Peyer's patch (tissue), 4 donors: ENCODE data around the gene TARDBP.

Experiments used
- POLR2A ChIP-seq, 2 donors: fragments of 450-650 bp; IDR thresholded peaks; one replicate each; pipeline ENCODE4 v1.5.1; 2017; ENCODE audit warnings: antibody characterized with exemption in 2 of 2, mild to moderate bottlenecking in 2 of 2, moderate library complexity in 2 of 2
- TF ChIP-seq, protein P1 (sequence below), 6 experiments: fragments of 450-650 bp in 4 of 6; fragments of 200-600 bp in 2 of 6; sonication (generic) in 1 of 6; IDR thresholded peaks; one replicate each; pipeline ENCODE4 v1.5.1; 2017 to 2019; ENCODE audit warnings: antibody characterized with exemption in 6 of 6, mild to moderate bottlenecking in 3 of 6, moderate library complexity in 1 of 6

DNA sequence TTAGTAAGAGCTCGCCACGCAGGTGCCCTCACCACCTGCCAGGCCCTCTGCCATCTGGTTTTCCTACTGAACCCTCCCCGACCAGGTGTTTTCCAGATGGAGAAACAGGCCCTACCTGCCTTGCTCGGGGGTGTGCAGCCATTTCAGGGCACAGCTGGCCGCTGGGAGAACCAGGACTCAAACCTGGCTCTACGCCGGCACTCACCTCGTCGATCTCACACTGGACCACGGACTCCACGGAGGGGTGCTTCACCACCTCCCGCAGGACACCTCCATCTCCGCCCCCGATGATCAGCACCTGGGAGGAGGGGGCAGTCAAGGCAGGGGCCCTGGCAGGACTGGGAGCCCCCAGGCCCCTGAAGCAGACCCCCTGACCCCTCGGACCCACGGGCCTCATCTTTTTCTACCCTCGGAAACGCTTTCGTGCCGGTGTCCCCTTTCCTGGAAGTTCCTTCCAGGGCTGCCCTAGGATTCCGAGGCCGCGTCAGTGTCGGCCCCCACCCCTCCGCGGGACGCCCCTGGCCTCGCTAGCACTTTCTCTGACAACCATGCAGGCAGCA, 46.2 kb downstream of the TARDBP start:
- TF ChIP-seq POLR2A (IDR thresholded peaks at IDR 0.05) = no peak
- TF ChIP-seq, protein P1, sequence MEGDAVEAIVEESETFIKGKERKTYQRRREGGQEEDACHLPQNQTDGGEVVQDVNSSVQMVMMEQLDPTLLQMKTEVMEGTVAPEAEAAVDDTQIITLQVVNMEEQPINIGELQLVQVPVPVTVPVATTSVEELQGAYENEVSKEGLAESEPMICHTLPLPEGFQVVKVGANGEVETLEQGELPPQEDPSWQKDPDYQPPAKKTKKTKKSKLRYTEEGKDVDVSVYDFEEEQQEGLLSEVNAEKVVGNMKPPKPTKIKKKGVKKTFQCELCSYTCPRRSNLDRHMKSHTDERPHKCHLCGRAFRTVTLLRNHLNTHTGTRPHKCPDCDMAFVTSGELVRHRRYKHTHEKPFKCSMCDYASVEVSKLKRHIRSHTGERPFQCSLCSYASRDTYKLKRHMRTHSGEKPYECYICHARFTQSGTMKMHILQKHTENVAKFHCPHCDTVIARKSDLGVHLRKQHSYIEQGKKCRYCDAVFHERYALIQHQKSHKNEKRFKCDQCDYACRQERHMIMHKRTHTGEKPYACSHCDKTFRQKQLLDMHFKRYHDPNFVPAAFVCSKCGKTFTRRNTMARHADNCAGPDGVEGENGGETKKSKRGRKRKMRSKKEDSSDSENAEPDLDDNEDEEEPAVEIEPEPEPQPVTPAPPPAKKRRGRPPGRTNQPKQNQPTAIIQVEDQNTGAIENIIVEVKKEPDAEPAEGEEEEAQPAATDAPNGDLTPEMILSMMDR (IDR thresholded peaks at IDR 0.05) = no peak
